Aorta (tissue), 5 donors: ENCODE measurements around the gene ARHGAP10. TPM values are rescaled to one million over a fixed set of nuclear protein-coding genes. Genes with fewer than 3 reads are reported as not detected.
A peak's percentile ranks its signal among the peaks of the same experiment; 100 is the strongest.

Experiments
- ATAC-seq: fragments of 200-7000 bp; cut with Tn5 transposase; one replicate; pipeline ENCODE4 v1.9.1; 2022; ENCODE audit warnings: moderate library complexity; ENCODE audit not compliant: low FRiP score
- DNase-seq, 2 donors: peaks; one replicate each; pipeline ENCODE4 v3.0.0-alpha.2; 2020
- H3K27ac ChIP-seq, 2 donors: one replicate each; pipeline ENCODE4 v1.5.1; 2013; ENCODE audit warnings: low read length in 2 of 2, mild to moderate bottlenecking in 2 of 2, moderate library complexity in 2 of 2, control low read depth in 1 of 2, inconsistent platforms in 1 of 2, low read depth in 1 of 2
- H3K27me3 ChIP-seq, 2 donors: one replicate each; pipeline ENCODE4 v1.6.1; 2013; ENCODE audit warnings: control low read depth in 1 of 2, low read length in 1 of 2, mild to moderate bottlenecking in 1 of 2, moderate library complexity in 1 of 2; ENCODE audit not compliant: insufficient read depth in 2 of 2, control insufficient read depth in 1 of 2
- H3K36me3 ChIP-seq, 2 donors: one replicate each; pipeline ENCODE4 v1.6.1; 2013; ENCODE audit warnings: control low read depth in 1 of 2, low read length in 1 of 2, mild to moderate bottlenecking in 1 of 2; ENCODE audit not compliant: insufficient read depth in 2 of 2, control insufficient read depth in 1 of 2
- H3K4me1 ChIP-seq, 2 donors: one replicate each; pipeline ENCODE4 v1.6.1; 2013; ENCODE audit warnings: low read length in 2 of 2, control low read depth in 1 of 2, mild to moderate bottlenecking in 1 of 2, moderate library complexity in 1 of 2; ENCODE audit not compliant: insufficient read depth in 2 of 2, control insufficient read depth in 1 of 2
- H3K4me3 ChIP-seq, 2 donors: one replicate each; pipeline ENCODE4 v1.5.1; 2013; ENCODE audit warnings: low read length in 2 of 2, control low read depth in 1 of 2, mild to moderate bottlenecking in 1 of 2
- H3K9me3 ChIP-seq: one replicate; pipeline ENCODE4 v1.6.1; 2013; ENCODE audit warnings: mild to moderate bottlenecking, low read length; ENCODE audit not compliant: control insufficient read depth
- WGBS, 2 donors: extraction: QIAGEN DNeasy Blood & Tissue Kit; methylation state at CpG; one replicate each; pipeline ENCODE4 v1.1.7; 2013; 5-methylcytosine and 5-hydroxymethylcytosine counted together
- intact Hi-C, 2 donors: fragments of 100-400 bp; cut with DNase I; formaldehyde crosslinking; loops; one replicate each; pipeline versions ENCODE4 v1.14.2 to v1.15.0; 2022
- polyA plus RNA-seq, 2 donors: library from polyadenylated mRNA; stranded (reverse); fragments of 200-250 nt; gene quantifications; one replicate each; pipeline ENCODE4 v1.2.3, GENCODE V29; 2013
- total RNA-seq, 2 donors: library from RNA; stranded (reverse); fragmentation: NEBNext Ultra II Directional; extraction: Animal tissue kit (Norgen Biotek cat#: 25700); gene quantifications; one replicate each; pipeline ENCODE4 v1.2.1, GENCODE V29; 2021
- donor health status: healthy with polysubstance abuse.
- donor health status: Bipolar disorder and iron deficiency.
- donor health status: DM: no; HTN: no; CAD: no.
- donor health status: DM: no; HTN: no; CAD: no.
- donor health status: DM: yes; HTN: yes; CAD: no.

ARHGAP10 gene
- total and polyA plus RNA-seq, 4 donors = 47.3 to 94.5 (median 63.5) TPM

- no peaks in the 10 kb centered on the region for H3K36me3 ChIP-seq
- no peak for DNase-seq
- no peak overlapping the region for H3K4me3 ChIP-seq
- no peak for ATAC-seq
- no peaks in the 10 kb centered on the region for H3K4me1 ChIP-seq
- 94 to 95% methylated on average over 4 of the region's 4 CpGs for WGBS, 2 donors
- no peak overlapping the region for H3K27ac ChIP-seq
- H3K9me3 ChIP-seq = no peaks in the 10 kb centered on the region
- H3K27me3 ChIP-seq = no peaks in the 10 kb centered on the region
- intact Hi-C loops = loop anchor here in 1 of 2 donors (5.0 kb wide), 1 partner anchor 137 kb away; no protein-coding TSS in a partner anchor
Measured at GRCh38 chr4:147725673-147726072, 6.2 kb upstream of the ARHGAP10 start.

GRCh38 chr4:147727476-147728028 lies 4.3 kb upstream of the ARHGAP10 start:
- ATAC-seq (no peak), DNase-seq (no peak)
- H3K36me3 ChIP-seq = no peaks in the 10 kb centered on the region
- 90 to 91% methylated on average over 2 of the region's 2 CpGs for WGBS, 2 donors
- intact Hi-C loops = loop anchor here in 1 of 2 donors (5.0 kb wide), 1 partner anchor 135 kb away; no protein-coding TSS in a partner anchor
- H3K9me3 ChIP-seq = no peaks in the 10 kb centered on the region
- H3K27me3 ChIP-seq = no peaks in the 10 kb centered on the region
- no peaks in the 10 kb centered on the region for H3K4me1 ChIP-seq
- no peak overlapping the region for H3K4me3 ChIP-seq
- H3K27ac ChIP-seq = no peak overlapping the region

- no peaks in the 10 kb centered on the region for H3K27me3 ChIP-seq
- no peaks in the 10 kb centered on the region for H3K36me3 ChIP-seq
- H3K4me3 ChIP-seq = no peak overlapping the region
- DNase-seq (no peak), ATAC-seq (no peak)
- H3K27ac ChIP-seq = no peak overlapping the region
- no peaks in the 10 kb centered on the region for H3K9me3 ChIP-seq
- H3K4me1 ChIP-seq = peaks cover 0 to 2% of the 10 kb centered on the region in 2 donors
- intact Hi-C loops = loop anchor here (5.0 to 10.0 kb wide), 2 partner anchors 84 to 102 kb away; no protein-coding TSS in a partner anchor
- 91 to 93% methylated on average over 4 of the region's 4 CpGs for WGBS, 2 donors
Measured at GRCh38 chr4:147730333-147730732, 1.6 kb upstream of the ARHGAP10 start.

- 0 to 1% methylated on average over 34 to 38 of the region's 38 CpGs for WGBS, 2 donors
- DNase-seq (peak; percentile 60 to 82), ATAC-seq (peak; percentile 78)
- H3K9me3 ChIP-seq = no peaks in the 10 kb centered on the region
- no peaks in the 10 kb centered on the region for H3K27me3 ChIP-seq
- intact Hi-C loops = loop anchor here (2.0 to 10.0 kb wide), 3 partner anchors 20 to 100 kb away; no protein-coding TSS in a partner anchor
- H3K4me3 ChIP-seq = peak overlapping the region; percentile 90 to 94
- H3K27ac ChIP-seq = peak overlapping the region; percentile 23 to 56
- peaks cover 4 to 5% of the 10 kb centered on the region in 2 donors for H3K4me1 ChIP-seq
- no peaks in the 10 kb centered on the region for H3K36me3 ChIP-seq
Measured at GRCh38 chr4:147732518-147733235, 789 bp downstream of the ARHGAP10 start.

- H3K27me3 ChIP-seq = no peaks in the 10 kb centered on the region
- 6 to 12% methylated on average over 5 of the region's 5 CpGs for WGBS, 2 donors
- no peaks in the 10 kb centered on the region for H3K9me3 ChIP-seq
- DNase-seq (no peak), ATAC-seq (peak; percentile 30)
- intact Hi-C loops = loop anchor here (2.0 to 10.0 kb wide), 3 partner anchors 19 to 98 kb away; no protein-coding TSS in a partner anchor
- H3K4me3 ChIP-seq = peak overlapping the region; percentile 90 to 94
- H3K36me3 ChIP-seq = no peaks in the 10 kb centered on the region
- peak overlapping the region in 1 of 2 donors; percentile 48 for H3K27ac ChIP-seq
- peaks cover 5 to 8% of the 10 kb centered on the region in 2 donors for H3K4me1 ChIP-seq
Measured at GRCh38 chr4:147733716-147734344, 1.9 kb downstream of the ARHGAP10 start.

GRCh38 chr4:147734496-147734895 lies 2.6 kb downstream of the ARHGAP10 start:
- Histone ChIP-seq H3K36me3 (no peaks in the 10 kb centered on the region), H3K4me1 (peaks cover 5 to 8% of the 10 kb centered on the region in 2 donors), H3K9me3 (no peaks in the 10 kb centered on the region), H3K27me3 (no peaks in the 10 kb centered on the region), H3K27ac (no peak overlapping the region), H3K4me3 (peak overlapping the region; percentile 90 to 94)
- ATAC-seq (no peak), DNase-seq (no peak)
- intact Hi-C loops = loop anchor here (5.0 to 10.0 kb wide), 2 partner anchors 80 to 98 kb away; no protein-coding TSS in a partner anchor
- WGBS, 2 donors = 49 to 52% methylated on average over 3 of the region's 3 CpGs

GRCh38 chr4:147735413-147736301 lies 3.8 kb downstream of the ARHGAP10 start:
- Histone ChIP-seq H3K27me3 (no peaks in the 10 kb centered on the region), H3K27ac (no peak overlapping the region), H3K9me3 (no peaks in the 10 kb centered on the region), H3K4me3 (peak overlapping the region; percentile 90 to 94), H3K4me1 (peaks cover 5 to 8% of the 10 kb centered on the region in 2 donors), H3K36me3 (no peaks in the 10 kb centered on the region)
- intact Hi-C loops = loop anchor here in 1 of 2 donors (10.0 kb wide), 1 partner anchor 79 kb away; no protein-coding TSS in a partner anchor
- ATAC-seq = no peak
- WGBS, 2 donors = 35 to 44% methylated on average over 6 of the region's 6 CpGs
- DNase-seq = no peak

GRCh38 chr4:147736458-147736857 lies 4.6 kb downstream of the ARHGAP10 start:
- ATAC-seq (no peak), DNase-seq (no peak)
- Histone ChIP-seq H3K36me3 (no peaks in the 10 kb centered on the region), H3K4me3 (peak overlapping the region in 1 of 2 donors; percentile 94), H3K4me1 (peaks cover 5 to 10% of the 10 kb centered on the region in 2 donors), H3K27me3 (no peaks in the 10 kb centered on the region), H3K27ac (peak overlapping the region in 1 of 2 donors; percentile 70), H3K9me3 (no peaks in the 10 kb centered on the region)
- intact Hi-C loops = loop anchor here in 1 of 2 donors (10.0 kb wide), 1 partner anchor 78 kb away; no protein-coding TSS in a partner anchor
- 43 to 53% methylated on average over 3 of the region's 3 CpGs for WGBS, 2 donors
